ENCODE results near the gene FAM227B.

FAM227B gene

DNA sequence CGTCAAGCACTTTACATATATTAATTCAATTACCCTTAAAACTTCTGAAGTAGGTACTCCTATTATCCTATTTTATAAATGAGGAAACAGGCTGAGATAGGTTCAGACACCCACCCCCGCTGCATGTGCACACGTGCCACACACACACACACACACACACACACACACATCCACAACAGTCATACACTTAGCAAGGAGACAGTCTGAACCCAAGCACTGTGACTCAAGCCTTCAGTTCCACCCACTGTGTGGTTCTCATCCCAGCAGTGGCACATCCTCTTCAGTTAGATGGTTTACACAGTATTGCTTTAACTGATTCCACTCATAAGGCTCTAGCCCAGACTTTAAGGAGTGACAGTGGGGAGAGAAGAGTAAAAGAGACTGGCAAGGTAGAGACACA lies 288.7 kb downstream of the FAM227B start:
- Histone ChIP-seq H3K27me3 (ENCODE audit: insufficient read depth, poor library complexity, severe bottlenecking) (no peaks in the 10 kb centered on the region), H3K27ac (ENCODE audit: poor library complexity, severe bottlenecking) (no peak overlapping the region), H3K4me1 (ENCODE audit: insufficient read depth, poor library complexity, severe bottlenecking) (no peaks in the 10 kb centered on the region), H3K4me3 (ENCODE audit: severe bottlenecking) (no peak overlapping the region), H3K36me3 (ENCODE audit: low read depth) (peaks cover 9% of the 10 kb centered on the region), H3K9me3 (ENCODE audit: severe bottlenecking) (no peaks in the 10 kb centered on the region)
- TF ChIP-seq, protein P1, sequence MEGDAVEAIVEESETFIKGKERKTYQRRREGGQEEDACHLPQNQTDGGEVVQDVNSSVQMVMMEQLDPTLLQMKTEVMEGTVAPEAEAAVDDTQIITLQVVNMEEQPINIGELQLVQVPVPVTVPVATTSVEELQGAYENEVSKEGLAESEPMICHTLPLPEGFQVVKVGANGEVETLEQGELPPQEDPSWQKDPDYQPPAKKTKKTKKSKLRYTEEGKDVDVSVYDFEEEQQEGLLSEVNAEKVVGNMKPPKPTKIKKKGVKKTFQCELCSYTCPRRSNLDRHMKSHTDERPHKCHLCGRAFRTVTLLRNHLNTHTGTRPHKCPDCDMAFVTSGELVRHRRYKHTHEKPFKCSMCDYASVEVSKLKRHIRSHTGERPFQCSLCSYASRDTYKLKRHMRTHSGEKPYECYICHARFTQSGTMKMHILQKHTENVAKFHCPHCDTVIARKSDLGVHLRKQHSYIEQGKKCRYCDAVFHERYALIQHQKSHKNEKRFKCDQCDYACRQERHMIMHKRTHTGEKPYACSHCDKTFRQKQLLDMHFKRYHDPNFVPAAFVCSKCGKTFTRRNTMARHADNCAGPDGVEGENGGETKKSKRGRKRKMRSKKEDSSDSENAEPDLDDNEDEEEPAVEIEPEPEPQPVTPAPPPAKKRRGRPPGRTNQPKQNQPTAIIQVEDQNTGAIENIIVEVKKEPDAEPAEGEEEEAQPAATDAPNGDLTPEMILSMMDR (IDR thresholded peaks at IDR 0.05; ENCODE audit: poor library complexity, severe bottlenecking) = no peak
- ATAC-seq (ENCODE audit: low read depth) (no peak), DNase-seq (ENCODE audit: low spot score) (no peak)

DNA sequence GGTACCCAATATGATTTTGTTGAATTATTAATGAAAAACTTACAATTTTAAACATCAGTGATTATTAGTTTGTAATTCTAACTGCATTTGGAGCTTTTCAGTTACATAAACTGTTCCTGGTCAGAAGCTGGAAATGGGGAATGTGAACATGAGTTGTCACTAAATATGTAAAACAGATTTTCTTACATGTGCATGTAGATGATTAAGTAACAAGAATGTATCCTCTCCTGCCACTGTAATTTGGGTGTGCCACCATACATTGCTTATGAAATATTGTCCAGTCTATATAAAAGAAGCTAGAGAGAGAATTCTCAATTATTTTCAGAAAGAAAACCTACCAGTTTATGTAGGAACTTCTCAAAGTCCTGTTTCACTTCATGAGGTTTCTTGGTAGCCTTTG lies 289.2 kb downstream of the FAM227B start:
- no peak overlapping the region for H3K27ac ChIP-seq (ENCODE audit: poor library complexity, severe bottlenecking)
- H3K4me1 ChIP-seq (ENCODE audit: insufficient read depth, poor library complexity, severe bottlenecking) = no peaks in the 10 kb centered on the region
- ATAC-seq (ENCODE audit: low read depth) (no peak), DNase-seq (ENCODE audit: low spot score) (no peak)
- TF ChIP-seq, protein P1 (IDR thresholded peaks at IDR 0.05; ENCODE audit: poor library complexity, severe bottlenecking) = no peak
- H3K27me3 ChIP-seq (ENCODE audit: insufficient read depth, poor library complexity, severe bottlenecking) = no peaks in the 10 kb centered on the region
- H3K36me3 ChIP-seq (ENCODE audit: low read depth) = peaks cover 9% of the 10 kb centered on the region
- no peak overlapping the region for H3K4me3 ChIP-seq (ENCODE audit: severe bottlenecking)
- H3K9me3 ChIP-seq (ENCODE audit: severe bottlenecking) = no peaks in the 10 kb centered on the region

DNA sequence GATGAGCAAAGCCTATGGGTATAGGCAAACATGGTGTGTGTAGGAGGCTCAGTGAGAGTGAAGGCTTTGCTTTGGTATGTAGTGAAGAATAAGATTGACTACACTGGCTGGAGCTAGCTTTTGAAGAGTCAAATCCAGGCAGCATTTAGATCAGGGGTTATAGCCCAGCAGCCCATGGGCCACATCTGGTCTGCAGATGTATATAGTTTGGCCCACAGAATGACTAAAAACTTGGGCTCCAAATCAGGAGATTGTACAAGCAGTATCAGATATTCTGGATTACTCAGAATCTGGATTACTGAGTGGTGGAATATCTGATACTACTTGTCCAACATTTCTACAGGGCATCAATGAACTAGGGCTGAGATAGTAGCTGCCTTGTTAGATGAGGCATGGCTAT lies 290.5 kb downstream of the FAM227B start:
- no peak overlapping the region for H3K27ac ChIP-seq (ENCODE audit: poor library complexity, severe bottlenecking)
- peaks cover 9% of the 10 kb centered on the region for H3K36me3 ChIP-seq (ENCODE audit: low read depth)
- no peaks in the 10 kb centered on the region for H3K27me3 ChIP-seq (ENCODE audit: insufficient read depth, poor library complexity, severe bottlenecking)
- DNase-seq (ENCODE audit: low spot score) (no peak), ATAC-seq (ENCODE audit: low read depth) (no peak)
- no peaks in the 10 kb centered on the region for H3K9me3 ChIP-seq (ENCODE audit: severe bottlenecking)
- no peaks in the 10 kb centered on the region for H3K4me1 ChIP-seq (ENCODE audit: insufficient read depth, poor library complexity, severe bottlenecking)
- TF ChIP-seq, protein P1 (IDR thresholded peaks at IDR 0.05; ENCODE audit: poor library complexity, severe bottlenecking) = no peak
- no peak overlapping the region for H3K4me3 ChIP-seq (ENCODE audit: severe bottlenecking)

DNA sequence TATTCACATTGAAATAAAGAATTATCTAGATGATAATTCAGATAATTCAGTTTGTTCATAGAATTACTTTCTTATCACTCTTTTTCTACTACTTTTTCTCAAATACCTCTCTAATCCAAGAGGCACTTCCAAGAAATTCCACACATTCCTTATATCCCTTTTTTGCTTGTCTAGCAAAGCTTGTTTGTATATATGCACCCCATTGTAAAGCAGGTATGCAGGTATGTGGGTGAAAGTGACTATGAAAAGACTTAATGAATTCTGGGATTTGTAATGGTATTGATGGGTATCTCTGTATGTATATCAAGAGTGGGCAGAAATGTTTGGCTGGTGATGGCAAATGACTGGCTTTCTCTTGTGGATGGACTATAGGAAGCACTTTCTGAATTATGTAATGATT lies 291.7 kb downstream of the FAM227B start:
- H3K36me3 ChIP-seq (ENCODE audit: low read depth) = peaks cover 9% of the 10 kb centered on the region
- DNase-seq (ENCODE audit: low spot score) (no peak), ATAC-seq (ENCODE audit: low read depth) (no peak)
- no peaks in the 10 kb centered on the region for H3K4me1 ChIP-seq (ENCODE audit: insufficient read depth, poor library complexity, severe bottlenecking)
- no peaks in the 10 kb centered on the region for H3K27me3 ChIP-seq (ENCODE audit: insufficient read depth, poor library complexity, severe bottlenecking)
- TF ChIP-seq, protein P1 (IDR thresholded peaks at IDR 0.05; ENCODE audit: poor library complexity, severe bottlenecking) = no peak
- H3K27ac ChIP-seq (ENCODE audit: poor library complexity, severe bottlenecking) = no peak overlapping the region
- H3K4me3 ChIP-seq (ENCODE audit: severe bottlenecking) = no peak overlapping the region
- no peaks in the 10 kb centered on the region for H3K9me3 ChIP-seq (ENCODE audit: severe bottlenecking)

GRCh38 chr15:49327927-49328326 lies 292.7 kb downstream of the FAM227B start:
- ATAC-seq (ENCODE audit: low read depth) = no peak
- no peaks in the 10 kb centered on the region for H3K4me1 ChIP-seq (ENCODE audit: insufficient read depth, poor library complexity, severe bottlenecking)
- H3K36me3 ChIP-seq (ENCODE audit: low read depth) = peaks cover 9% of the 10 kb centered on the region
- no peaks in the 10 kb centered on the region for H3K9me3 ChIP-seq (ENCODE audit: severe bottlenecking)
- no peak overlapping the region for H3K4me3 ChIP-seq (ENCODE audit: severe bottlenecking)
- DNase-seq (ENCODE audit: low spot score) = no peak
- H3K27ac ChIP-seq (ENCODE audit: poor library complexity, severe bottlenecking) = no peak overlapping the region
- TF ChIP-seq, protein P1 (IDR thresholded peaks at IDR 0.05; ENCODE audit: poor library complexity, severe bottlenecking) = no peak
- no peaks in the 10 kb centered on the region for H3K27me3 ChIP-seq (ENCODE audit: insufficient read depth, poor library complexity, severe bottlenecking)

All from RWPE2 (cell line).